SIG-M5 treated with dmso at 0.1 percent for 504 hours (cell line): ENCODE results near the gene KCND3.

Source experiments
- DNase-seq: peaks from one replicate; lab custom pipeline; 2025; ENCODE audit not compliant: unreplicated experiment; lab: John Stamatoyannopoulos, UW

Gene KCND3

GRCh38 chr1:111988743-111989453, 570 bp downstream of the KCND3 start:
- no peak for DNase-seq

DNA sequence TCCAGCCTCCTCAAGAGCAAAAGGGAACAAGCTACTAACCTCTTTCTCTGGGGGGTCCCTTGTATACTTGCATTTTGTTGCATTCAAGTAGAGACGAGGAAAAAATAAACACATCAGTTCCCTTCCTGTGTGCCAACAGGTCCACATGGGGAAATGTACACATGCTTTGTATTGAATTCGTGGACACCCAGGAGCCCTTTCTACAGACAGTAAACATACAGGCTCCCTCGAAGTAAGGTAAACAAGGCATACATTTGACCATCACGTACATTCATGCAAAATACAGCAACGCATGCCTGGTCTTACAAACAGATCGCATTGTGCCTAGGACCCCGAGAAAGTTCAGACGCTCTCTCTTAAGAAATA, 1.1 kb downstream of the KCND3 start:
- peak; percentile 18 for DNase-seq

GRCh38 chr1:111987502-111987901, 2.0 kb downstream of the KCND3 start:
- DNase-seq: no peak

- DNase-seq: no peak
These were observed 6.0 kb downstream of the KCND3 start for GRCh38 chr1:111983500-111983899.

DNA sequence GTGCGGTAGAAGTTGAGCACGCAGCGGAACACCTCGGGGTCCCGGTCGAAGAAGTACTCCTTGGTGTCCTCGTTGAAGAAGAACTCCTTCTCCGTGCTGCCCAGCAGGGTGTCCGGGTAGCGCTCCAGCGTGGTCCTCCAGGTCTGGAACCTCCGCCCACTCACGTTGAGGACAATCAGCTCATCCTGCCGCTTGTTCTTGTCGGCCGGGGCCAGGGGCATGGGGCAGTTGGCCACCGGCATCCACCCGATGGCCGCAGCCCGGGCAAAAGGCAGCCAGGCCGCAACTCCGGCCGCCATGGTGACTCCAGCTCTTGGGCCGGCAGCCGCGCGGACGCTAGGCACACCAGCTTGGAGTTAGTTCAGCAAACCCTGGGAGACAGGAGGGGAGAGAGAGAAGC, 7.0 kb downstream of the KCND3 start:
- no peak for DNase-seq

GRCh38 chr1:111981871-111982270, 7.6 kb downstream of the KCND3 start:
- DNase-seq: no peak

- DNase-seq: no peak
These were observed 8.4 kb downstream of the KCND3 start for GRCh38 chr1:111981090-111981489.

DNA sequence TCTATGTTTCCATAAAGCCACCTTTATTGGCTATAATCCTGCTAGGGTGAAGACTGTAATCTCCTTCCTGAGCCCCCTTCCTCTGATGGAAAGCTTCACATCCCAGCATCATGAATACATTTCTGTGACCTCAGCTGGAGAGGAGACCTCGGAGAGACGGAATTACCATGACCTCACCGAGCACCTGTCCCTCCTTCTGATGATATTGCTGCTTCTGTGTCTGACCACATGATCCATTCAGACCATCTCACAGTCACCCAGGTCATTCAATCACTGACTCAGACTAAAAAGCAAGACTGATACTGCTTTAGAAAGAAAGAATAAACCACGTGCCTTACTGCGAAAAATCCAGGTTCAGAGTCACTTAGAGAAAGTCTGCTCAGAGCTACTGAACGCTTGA, 8.8 kb downstream of the KCND3 start:
- DNase-seq: no peak

GRCh38 chr1:111978695-111979094, 10.8 kb downstream of the KCND3 start:
- DNase-seq: no peak

- DNase-seq: no peak
These were observed 12.1 kb downstream of the KCND3 start for GRCh38 chr1:111977378-111977777.

- DNase-seq: peak; percentile 34
These were observed 12.6 kb downstream of the KCND3 start for GRCh38 chr1:111976842-111977241.

DNA sequence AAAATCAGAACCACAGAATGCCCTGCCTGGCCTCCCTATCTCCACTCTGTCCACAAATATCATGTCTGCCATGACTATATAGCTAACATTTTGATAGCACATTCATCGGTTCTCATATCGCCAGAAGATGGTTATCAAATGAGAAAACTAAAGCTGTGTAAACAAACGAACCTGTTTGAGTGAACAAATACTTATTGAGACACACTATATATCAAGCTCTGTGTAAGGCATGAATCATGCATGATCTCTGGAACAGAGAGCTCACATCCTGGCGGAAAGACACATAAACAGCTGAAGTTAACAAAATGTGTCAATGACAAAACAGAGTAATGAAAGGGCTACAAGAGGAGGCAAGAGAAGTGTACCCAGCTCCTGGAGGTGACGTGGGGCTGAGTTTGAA, 13.1 kb downstream of the KCND3 start:
- peak; percentile 51 for DNase-seq

DNA sequence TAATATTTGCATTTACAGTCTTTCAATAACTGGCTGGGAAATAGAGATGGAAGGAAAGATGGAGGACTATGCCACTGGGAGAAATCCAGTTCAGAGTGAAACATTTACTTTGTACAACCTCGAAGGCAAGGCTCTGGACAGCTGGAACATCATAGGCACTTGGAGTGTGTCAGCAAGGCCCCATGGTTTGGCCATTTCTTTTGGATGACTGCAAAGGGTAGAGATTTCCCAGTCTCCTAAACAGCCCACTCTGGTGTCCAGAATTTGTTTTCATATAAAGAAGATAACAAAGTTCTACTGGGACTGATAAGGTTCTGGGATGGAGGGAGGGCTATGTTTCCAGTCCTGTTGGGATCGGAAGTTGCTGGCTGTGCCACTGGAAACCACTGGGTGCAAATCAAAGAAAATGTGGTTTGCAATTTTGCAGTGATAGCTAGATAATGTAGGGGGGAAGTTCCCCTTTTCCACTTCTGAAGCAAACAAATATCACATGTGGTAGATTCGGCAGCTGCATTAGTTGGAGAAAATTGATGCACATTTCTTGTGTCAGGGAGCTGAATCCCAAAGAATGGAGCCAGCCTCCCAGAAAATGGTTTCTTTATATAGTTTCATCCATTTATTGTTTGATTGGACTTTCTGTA, 16.2 kb downstream of the KCND3 start:
- DNase-seq: no peak

DNA sequence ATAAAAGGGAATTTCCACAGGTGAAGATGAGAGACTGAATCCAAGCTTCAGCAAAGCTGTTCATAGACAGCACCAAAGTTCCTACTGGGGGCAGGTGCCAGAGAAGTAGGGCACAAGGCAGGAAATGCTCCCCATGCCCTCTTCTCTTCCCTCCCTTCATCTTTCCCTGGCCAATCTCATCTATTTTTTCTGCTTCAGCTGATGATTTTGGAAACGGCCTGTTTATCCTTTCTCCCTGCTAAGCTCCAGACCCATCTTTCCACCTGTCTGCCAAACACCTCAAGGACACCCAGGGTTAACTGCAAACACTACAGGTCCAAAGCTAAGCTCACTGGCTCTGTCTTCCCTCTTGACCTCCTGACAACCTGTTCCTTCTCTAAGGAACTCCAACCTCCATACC, 18.1 kb downstream of the KCND3 start:
- DNase-seq: no peak

- no peak for DNase-seq
These were observed 21.0 kb downstream of the KCND3 start for GRCh38 chr1:111968511-111968910.

DNA sequence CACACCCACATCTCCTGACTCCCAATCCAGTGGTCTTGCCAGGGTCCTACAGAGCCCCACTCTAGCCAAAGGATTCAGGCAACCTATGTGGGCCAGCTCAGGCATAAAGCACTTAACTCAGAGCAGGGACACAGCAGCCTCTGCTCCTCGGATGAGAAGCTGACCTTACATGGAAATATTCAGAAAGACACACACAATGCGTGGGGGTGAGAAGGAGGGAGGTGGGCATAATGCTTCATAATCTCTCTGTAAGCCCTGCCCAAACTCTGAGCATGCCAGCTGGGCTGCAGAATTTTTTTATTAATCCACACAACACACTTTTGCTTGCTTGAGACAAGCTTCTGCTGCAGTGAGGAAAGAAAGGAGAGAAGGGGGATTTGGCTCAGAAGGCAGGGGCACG, 21.6 kb downstream of the KCND3 start:
- DNase-seq: no peak

GRCh38 chr1:111967067-111967690, 22.3 kb downstream of the KCND3 start:
- DNase-seq: no peak

DNA sequence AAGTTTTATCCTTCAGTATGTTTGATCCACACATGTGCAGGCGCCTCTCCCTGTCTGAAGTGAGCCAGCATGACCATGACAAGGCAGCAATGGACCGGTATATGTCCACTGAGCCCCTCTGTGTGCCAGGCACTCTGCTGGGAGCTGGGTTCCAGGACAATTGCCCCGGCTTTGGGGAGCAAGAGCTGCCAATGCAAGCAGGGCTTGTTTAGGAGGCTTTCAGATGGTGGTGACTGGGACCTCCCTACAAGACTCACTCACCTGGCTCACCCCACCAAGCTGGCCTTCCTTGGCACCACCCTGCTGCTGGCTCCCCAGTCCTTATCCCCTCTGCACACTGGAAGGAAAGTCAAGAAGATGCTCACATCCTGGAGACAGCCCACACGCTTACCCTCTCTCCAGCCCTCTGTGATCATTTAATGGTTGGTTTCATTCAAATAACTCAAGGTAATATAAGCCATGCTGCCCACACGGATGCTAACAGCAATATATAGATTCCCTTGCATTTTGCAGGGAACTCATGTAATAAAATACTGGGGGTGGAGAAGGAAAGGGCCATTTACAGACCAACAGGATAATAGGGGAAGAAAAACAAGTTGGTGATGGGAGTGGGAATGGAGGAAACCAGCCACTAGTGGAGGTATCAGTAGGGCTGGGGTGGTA, 23.6 kb downstream of the KCND3 start:
- no peak for DNase-seq

GRCh38 chr1:111963985-111964738, 25.3 kb downstream of the KCND3 start:
- DNase-seq: no peak

GRCh38 chr1:111961773-111962565, 27.5 kb downstream of the KCND3 start:
- DNase-seq: no peak
